Ovary (tissue), 3 donors: ENCODE measurements around the gene MORN3.

Experiments used
- CTCF ChIP-seq, 3 donors: fragments of 450-650 bp in 2 of 3; fragments of 200-600 bp in 1 of 3; IDR thresholded peaks; one replicate each; pipeline versions ENCODE4 v1.5.1 to v1.8.0; 2016 to 2022; ENCODE audit warnings: antibody characterized with exemption in 3 of 3, mild to moderate bottlenecking in 1 of 3
- POLR2A ChIP-seq: fragments of 450-650 bp; IDR thresholded peaks from one replicate; pipeline ENCODE4 v1.6.1; 2017; ENCODE audit warnings: antibody characterized with exemption, mild to moderate bottlenecking, moderate library complexity
- donor health status: DM: no; HTN: no; CAD: no.

- TF ChIP-seq POLR2A (no peak), CTCF (IDR thresholded peaks at IDR 0.05) (no peak)
These were observed 61.2 kb downstream of the MORN3 start for GRCh38 chr12:121608301-121608700.
